ENCODE measurements around the gene PTCH2. TPM values are rescaled to one million over a fixed set of nuclear protein-coding genes. Genes with fewer than 3 reads are reported as not detected.

PTCH2 gene
- total and polyA plus RNA-seq, 2 of the 13 experiments (the other 11 are each of a cell fraction or from before 2014, with no cell fraction given), result 0.60 to 1.5 TPM

DNA sequence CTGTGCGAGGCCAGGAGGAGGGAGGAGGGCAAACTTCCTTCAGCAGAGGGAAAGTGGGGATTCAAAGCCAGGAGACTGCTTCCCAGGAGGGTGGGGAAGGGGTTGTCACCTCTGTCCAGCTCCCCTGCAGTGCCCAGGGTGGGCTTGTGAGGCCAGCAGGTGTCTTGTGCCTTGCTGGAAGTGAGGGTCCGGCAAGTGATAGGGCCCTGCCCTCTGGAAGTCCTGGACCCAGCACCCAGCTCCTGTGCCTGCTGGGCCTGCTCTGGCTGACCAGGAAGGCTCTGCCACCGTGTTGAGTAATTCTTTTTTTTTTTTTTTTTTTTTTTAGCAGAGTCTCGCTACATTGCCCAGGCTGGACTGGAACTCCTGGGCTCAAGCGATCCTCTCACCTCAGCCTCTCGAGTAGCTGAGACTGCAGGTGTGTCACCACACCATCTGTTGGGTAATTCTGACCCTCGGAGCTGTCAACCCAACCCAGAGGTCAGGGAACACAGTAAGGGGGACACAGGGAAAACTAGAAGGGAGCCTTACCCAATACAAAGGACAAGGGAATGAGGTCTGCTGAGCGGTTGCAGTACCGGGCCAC, 56.1 kb downstream of the PTCH2 start (continued):
- TF ChIP-seq ZNF121 (CRISPR knock-in tag; IDR thresholded peaks at IDR 0.05) (peak; percentile 96), ZNF296 (CRISPR knock-in tag; conservative IDR thresholded peaks at IDR 0.05) (no peak), MTA1 (CRISPR knock-in tag; IDR thresholded peaks at IDR 0.05; ENCODE audit: borderline replicate concordance) (0 out of 2 replicates have a peak, but pooled peaks have one; percentile 22), BRD4 (CRISPR knock-in tag; IDR thresholded peaks at IDR 0.05) (0 out of 2 replicates have a peak, but pooled peaks have one; percentile 8)
- TF ChIP-seq, protein P1, sequence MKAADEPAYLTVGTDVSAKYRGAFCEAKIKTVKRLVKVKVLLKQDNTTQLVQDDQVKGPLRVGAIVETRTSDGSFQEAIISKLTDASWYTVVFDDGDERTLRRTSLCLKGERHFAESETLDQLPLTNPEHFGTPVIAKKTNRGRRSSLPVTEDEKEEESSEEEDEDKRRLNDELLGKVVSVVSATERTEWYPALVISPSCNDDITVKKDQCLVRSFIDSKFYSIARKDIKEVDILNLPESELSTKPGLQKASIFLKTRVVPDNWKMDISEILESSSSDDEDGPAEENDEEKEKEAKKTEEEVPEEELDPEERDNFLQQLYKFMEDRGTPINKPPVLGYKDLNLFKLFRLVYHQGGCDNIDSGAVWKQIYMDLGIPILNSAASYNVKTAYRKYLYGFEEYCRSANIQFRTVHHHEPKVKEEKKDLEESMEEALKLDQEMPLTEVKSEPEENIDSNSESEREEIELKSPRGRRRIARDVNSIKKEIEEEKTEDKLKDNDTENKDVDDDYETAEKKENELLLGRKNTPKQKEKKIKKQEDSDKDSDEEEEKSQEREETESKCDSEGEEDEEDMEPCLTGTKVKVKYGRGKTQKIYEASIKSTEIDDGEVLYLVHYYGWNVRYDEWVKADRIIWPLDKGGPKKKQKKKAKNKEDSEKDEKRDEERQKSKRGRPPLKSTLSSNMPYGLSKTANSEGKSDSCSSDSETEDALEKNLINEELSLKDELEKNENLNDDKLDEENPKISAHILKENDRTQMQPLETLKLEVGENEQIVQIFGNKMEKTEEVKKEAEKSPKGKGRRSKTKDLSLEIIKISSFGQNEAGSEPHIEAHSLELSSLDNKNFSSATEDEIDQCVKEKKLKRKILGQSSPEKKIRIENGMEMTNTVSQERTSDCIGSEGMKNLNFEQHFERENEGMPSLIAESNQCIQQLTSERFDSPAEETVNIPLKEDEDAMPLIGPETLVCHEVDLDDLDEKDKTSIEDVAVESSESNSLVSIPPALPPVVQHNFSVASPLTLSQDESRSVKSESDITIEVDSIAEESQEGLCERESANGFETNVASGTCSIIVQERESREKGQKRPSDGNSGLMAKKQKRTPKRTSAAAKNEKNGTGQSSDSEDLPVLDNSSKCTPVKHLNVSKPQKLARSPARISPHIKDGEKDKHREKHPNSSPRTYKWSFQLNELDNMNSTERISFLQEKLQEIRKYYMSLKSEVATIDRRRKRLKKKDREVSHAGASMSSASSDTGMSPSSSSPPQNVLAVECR (CRISPR knock-in tag; IDR thresholded peaks at IDR 0.05; ENCODE audit: borderline replicate concordance), result 0 out of 2 replicates have a peak, but pooled peaks have one; percentile 12
- TF ChIP-seq, protein P2, sequence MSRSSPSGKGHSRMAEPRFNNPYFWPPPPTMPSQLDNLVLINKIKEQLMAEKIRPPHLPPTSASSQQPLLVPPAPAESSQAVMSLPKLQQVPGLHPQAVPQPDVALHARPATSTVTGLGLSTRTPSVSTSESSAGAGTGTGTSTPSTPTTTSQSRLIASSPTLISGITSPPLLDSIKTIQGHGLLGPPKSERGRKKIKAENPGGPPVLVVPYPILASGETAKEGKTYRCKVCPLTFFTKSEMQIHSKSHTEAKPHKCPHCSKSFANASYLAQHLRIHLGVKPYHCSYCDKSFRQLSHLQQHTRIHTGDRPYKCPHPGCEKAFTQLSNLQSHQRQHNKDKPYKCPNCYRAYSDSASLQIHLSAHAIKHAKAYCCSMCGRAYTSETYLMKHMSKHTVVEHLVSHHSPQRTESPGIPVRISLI (CRISPR knock-in tag; IDR thresholded peaks at IDR 0.05; ENCODE audit: borderline replicate concordance), result peak; percentile 32; the same call in 1 of the 2 replicates
- TF ChIP-seq, protein P3, sequence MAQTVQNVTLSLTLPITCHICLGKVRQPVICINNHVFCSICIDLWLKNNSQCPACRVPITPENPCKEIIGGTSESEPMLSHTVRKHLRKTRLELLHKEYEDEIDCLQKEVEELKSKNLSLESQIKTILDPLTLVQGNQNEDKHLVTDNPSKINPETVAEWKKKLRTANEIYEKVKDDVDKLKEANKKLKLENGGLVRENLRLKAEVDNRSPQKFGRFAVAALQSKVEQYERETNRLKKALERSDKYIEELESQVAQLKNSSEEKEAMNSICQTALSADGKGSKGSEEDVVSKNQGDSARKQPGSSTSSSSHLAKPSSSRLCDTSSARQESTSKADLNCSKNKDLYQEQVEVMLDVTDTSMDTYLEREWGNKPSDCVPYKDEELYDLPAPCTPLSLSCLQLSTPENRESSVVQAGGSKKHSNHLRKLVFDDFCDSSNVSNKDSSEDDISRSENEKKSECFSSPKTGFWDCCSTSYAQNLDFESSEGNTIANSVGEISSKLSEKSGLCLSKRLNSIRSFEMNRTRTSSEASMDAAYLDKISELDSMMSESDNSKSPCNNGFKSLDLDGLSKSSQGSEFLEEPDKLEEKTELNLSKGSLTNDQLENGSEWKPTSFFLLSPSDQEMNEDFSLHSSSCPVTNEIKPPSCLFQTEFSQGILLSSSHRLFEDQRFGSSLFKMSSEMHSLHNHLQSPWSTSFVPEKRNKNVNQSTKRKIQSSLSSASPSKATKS (CRISPR knock-in tag; IDR thresholded peaks at IDR 0.05), result no peak
- TF ChIP-seq, protein P4, sequence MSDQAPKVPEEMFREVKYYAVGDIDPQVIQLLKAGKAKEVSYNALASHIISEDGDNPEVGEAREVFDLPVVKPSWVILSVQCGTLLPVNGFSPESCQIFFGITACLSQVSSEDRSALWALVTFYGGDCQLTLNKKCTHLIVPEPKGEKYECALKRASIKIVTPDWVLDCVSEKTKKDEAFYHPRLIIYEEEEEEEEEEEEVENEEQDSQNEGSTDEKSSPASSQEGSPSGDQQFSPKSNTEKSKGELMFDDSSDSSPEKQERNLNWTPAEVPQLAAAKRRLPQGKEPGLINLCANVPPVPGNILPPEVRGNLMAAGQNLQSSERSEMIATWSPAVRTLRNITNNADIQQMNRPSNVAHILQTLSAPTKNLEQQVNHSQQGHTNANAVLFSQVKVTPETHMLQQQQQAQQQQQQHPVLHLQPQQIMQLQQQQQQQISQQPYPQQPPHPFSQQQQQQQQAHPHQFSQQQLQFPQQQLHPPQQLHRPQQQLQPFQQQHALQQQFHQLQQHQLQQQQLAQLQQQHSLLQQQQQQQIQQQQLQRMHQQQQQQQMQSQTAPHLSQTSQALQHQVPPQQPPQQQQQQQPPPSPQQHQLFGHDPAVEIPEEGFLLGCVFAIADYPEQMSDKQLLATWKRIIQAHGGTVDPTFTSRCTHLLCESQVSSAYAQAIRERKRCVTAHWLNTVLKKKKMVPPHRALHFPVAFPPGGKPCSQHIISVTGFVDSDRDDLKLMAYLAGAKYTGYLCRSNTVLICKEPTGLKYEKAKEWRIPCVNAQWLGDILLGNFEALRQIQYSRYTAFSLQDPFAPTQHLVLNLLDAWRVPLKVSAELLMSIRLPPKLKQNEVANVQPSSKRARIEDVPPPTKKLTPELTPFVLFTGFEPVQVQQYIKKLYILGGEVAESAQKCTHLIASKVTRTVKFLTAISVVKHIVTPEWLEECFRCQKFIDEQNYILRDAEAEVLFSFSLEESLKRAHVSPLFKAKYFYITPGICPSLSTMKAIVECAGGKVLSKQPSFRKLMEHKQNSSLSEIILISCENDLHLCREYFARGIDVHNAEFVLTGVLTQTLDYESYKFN (CRISPR knock-in tag; conservative IDR thresholded peaks at IDR 0.05), result no peak
- TF ChIP-seq, protein P5, sequence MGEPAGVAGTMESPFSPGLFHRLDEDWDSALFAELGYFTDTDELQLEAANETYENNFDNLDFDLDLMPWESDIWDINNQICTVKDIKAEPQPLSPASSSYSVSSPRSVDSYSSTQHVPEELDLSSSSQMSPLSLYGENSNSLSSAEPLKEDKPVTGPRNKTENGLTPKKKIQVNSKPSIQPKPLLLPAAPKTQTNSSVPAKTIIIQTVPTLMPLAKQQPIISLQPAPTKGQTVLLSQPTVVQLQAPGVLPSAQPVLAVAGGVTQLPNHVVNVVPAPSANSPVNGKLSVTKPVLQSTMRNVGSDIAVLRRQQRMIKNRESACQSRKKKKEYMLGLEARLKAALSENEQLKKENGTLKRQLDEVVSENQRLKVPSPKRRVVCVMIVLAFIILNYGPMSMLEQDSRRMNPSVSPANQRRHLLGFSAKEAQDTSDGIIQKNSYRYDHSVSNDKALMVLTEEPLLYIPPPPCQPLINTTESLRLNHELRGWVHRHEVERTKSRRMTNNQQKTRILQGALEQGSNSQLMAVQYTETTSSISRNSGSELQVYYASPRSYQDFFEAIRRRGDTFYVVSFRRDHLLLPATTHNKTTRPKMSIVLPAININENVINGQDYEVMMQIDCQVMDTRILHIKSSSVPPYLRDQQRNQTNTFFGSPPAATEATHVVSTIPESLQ (CRISPR knock-in tag; conservative IDR thresholded peaks at IDR 0.05), result no peak

Data from HepG2 (cell line).